Uterus (tissue), 2 donors: ENCODE results near the gene BTBD16.

ENCODE experiments used
- POLR2A ChIP-seq, 2 donors: fragments of 450-650 bp; IDR thresholded peaks; one replicate each; pipeline ENCODE4 v1.6.1; 2016; ENCODE audit warnings: antibody characterized with exemption in 2 of 2, mild to moderate bottlenecking in 1 of 2, moderate library complexity in 1 of 2
- TF ChIP-seq, protein P1 (sequence below), 4 experiments: fragments of 200-600 bp in 2 of 4; fragments of 450-650 bp in 2 of 4; sonication (generic) in 2 of 4; IDR thresholded peaks; one replicate each; pipeline ENCODE4 v1.5.1; 2016 to 2019; ENCODE audit warnings: antibody characterized with exemption in 4 of 4, mild to moderate bottlenecking in 2 of 4, moderate library complexity in 1 of 4

DNA sequence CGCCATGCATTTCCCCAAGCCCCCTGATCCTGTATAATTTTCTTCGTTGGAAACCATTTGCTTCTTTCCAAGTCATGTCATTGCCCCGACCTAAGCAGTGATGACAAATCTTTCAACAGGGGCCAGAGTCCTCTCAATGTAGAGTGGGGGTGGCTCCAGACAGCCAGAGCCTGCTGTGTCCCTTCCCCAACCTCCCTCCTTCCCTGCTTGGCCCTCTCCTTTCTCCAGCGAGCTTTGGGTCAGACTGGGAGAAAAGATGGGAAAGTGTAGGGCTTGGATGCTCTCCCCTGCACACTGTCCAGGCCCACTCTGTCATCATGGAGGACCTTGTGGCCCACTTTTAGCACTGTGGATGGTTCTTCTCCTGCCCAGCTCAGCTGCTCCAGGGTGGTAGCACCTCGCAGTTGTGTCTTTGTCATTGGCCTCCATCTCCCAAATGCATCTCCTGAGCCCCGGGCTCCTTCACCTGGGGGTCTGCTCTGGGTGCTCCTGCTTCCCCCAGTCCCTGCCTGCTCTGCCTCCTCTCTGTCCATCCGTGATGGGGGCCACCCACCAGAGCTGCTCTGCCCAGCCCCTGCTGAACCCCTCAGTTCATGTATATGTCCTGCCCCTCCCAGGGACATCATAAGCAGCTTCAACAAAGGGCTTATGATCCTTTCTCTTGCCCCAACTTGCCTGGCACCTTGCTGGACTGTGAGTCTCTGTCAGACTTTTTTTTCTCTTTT is 37.5 kb downstream of the BTBD16 start:
- TF ChIP-seq, protein P1, sequence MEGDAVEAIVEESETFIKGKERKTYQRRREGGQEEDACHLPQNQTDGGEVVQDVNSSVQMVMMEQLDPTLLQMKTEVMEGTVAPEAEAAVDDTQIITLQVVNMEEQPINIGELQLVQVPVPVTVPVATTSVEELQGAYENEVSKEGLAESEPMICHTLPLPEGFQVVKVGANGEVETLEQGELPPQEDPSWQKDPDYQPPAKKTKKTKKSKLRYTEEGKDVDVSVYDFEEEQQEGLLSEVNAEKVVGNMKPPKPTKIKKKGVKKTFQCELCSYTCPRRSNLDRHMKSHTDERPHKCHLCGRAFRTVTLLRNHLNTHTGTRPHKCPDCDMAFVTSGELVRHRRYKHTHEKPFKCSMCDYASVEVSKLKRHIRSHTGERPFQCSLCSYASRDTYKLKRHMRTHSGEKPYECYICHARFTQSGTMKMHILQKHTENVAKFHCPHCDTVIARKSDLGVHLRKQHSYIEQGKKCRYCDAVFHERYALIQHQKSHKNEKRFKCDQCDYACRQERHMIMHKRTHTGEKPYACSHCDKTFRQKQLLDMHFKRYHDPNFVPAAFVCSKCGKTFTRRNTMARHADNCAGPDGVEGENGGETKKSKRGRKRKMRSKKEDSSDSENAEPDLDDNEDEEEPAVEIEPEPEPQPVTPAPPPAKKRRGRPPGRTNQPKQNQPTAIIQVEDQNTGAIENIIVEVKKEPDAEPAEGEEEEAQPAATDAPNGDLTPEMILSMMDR (IDR thresholded peaks at IDR 0.05), result no peak
- TF ChIP-seq POLR2A (IDR thresholded peaks at IDR 0.05), result no peak
